Measurements from ENCODE around the gene KCNMA1. TPM values are rescaled to one million over a fixed set of nuclear protein-coding genes. Genes with fewer than 3 reads are reported as not detected.
"Not testable (repeated sequence)": the region's sequence is repeated elsewhere in the genome, so short reads cannot be mapped to it uniquely, and the experiment has no call there.

KCNMA1 gene
- total RNA-seq, 1 donor from 2014 or later = 95.5 TPM

- H3K4me1 Mint-ChIP-seq (ENCODE audit: unreplicated experiment) = peaks cover 71% of the 10 kb centered on the region
Observed at GRCh38 chr10:77415313-77415960, 222.2 kb downstream of the KCNMA1 start.

GRCh38 chr10:77413231-77413630, 224.4 kb downstream of the KCNMA1 start:
- TF ChIP-seq CTCF (IDR thresholded peaks at IDR 0.05) = no peak
- Mint-ChIP-seq H3K36me3 (ENCODE audit: unreplicated experiment) (peaks cover 2% of the 10 kb centered on the region), H3K4me3 (ENCODE audit: unreplicated experiment) (no peak overlapping the region), H3K4me1 (ENCODE audit: unreplicated experiment) (peaks cover 72% of the 10 kb centered on the region), H3K27ac (ENCODE audit: unreplicated experiment) (peak overlapping the region; percentile 24), H3K9me3 (ENCODE audit: unreplicated experiment) (no peaks in the 10 kb centered on the region), H3K27me3 (ENCODE audit: unreplicated experiment) (no peaks in the 10 kb centered on the region)
- no peak for DNase-seq (ENCODE audit: extremely low spot score, unreplicated experiment)

More at GRCh38 chr10:77415313-77415960, 222.2 kb downstream of the KCNMA1 start:
- peaks cover 2% of the 10 kb centered on the region for H3K36me3 Mint-ChIP-seq (ENCODE audit: unreplicated experiment)
- no peaks in the 10 kb centered on the region for H3K27me3 Mint-ChIP-seq (ENCODE audit: unreplicated experiment)
- DNase-seq (ENCODE audit: extremely low spot score, unreplicated experiment) = no peak
- H3K4me3 Mint-ChIP-seq (ENCODE audit: unreplicated experiment) = peak overlapping the region; percentile 7
- no peak for TF ChIP-seq CTCF (IDR thresholded peaks at IDR 0.05)
- H3K27ac Mint-ChIP-seq (ENCODE audit: unreplicated experiment) = peak overlapping the region; percentile 94
- H3K9me3 Mint-ChIP-seq (ENCODE audit: unreplicated experiment) = no peaks in the 10 kb centered on the region

- H3K27me3 Mint-ChIP-seq (ENCODE audit: unreplicated experiment); H3K9me3 Mint-ChIP-seq (ENCODE audit: unreplicated experiment); DNase-seq (ENCODE audit: extremely low spot score, unreplicated experiment); H3K4me3 Mint-ChIP-seq (ENCODE audit: unreplicated experiment); H3K36me3 Mint-ChIP-seq (ENCODE audit: unreplicated experiment): not testable (repeated sequence)
- Mint-ChIP-seq H3K4me1 (ENCODE audit: unreplicated experiment) (peaks cover 69% of the 10 kb centered on the region), H3K27ac (ENCODE audit: unreplicated experiment) (peak overlapping the region; percentile 24)
Observed at GRCh38 chr10:77412573-77413133, 225.0 kb downstream of the KCNMA1 start.

GRCh38 chr10:77411805-77412204, 225.8 kb downstream of the KCNMA1 start:
- no peak for TF ChIP-seq CTCF (IDR thresholded peaks at IDR 0.05)
- no peaks in the 10 kb centered on the region for H3K27me3 Mint-ChIP-seq (ENCODE audit: unreplicated experiment)
- peaks cover 65% of the 10 kb centered on the region for H3K4me1 Mint-ChIP-seq (ENCODE audit: unreplicated experiment)
- no peaks in the 10 kb centered on the region for H3K9me3 Mint-ChIP-seq (ENCODE audit: unreplicated experiment)
- H3K4me3 Mint-ChIP-seq (ENCODE audit: unreplicated experiment) = no peak overlapping the region
- no peak overlapping the region for H3K27ac Mint-ChIP-seq (ENCODE audit: unreplicated experiment)
- H3K36me3 Mint-ChIP-seq (ENCODE audit: unreplicated experiment) = peaks cover 2% of the 10 kb centered on the region
- no peak for DNase-seq (ENCODE audit: extremely low spot score, unreplicated experiment)

- DNase-seq (ENCODE audit: extremely low spot score, unreplicated experiment) = no peak
- Mint-ChIP-seq H3K4me3 (ENCODE audit: unreplicated experiment) (no peak overlapping the region), H3K27ac (ENCODE audit: unreplicated experiment) (no peak overlapping the region), H3K9me3 (ENCODE audit: unreplicated experiment) (no peaks in the 10 kb centered on the region), H3K36me3 (ENCODE audit: unreplicated experiment) (peaks cover 2% of the 10 kb centered on the region), H3K27me3 (ENCODE audit: unreplicated experiment) (no peaks in the 10 kb centered on the region), H3K4me1 (ENCODE audit: unreplicated experiment) (peaks cover 62% of the 10 kb centered on the region)
- no peak for TF ChIP-seq CTCF (IDR thresholded peaks at IDR 0.05)
Observed at GRCh38 chr10:77410523-77410922, 227.1 kb downstream of the KCNMA1 start.

Measured in osteocyte (in vitro differentiated cells).